HG02588 (cell line): ENCODE measurements around the gene CPM.
"Not testable (repeated sequence)": the region's sequence is repeated elsewhere in the genome, so short reads cannot be mapped to it uniquely, and the experiment has no call there.

Source experiments
- ATAC-seq: cut with Tn5 transposase; IDR thresholded peaks from one replicate; pipeline ENCODE4 v1.9.1; 2021; ENCODE audit warnings: mild to moderate bottlenecking, moderate library complexity; ENCODE audit not compliant: unreplicated experiment

The CPM gene

GRCh38 chr12:68831751-68832503 is 101.0 kb downstream of the CPM start:
- no peak for ATAC-seq

GRCh38 chr12:68831272-68831671 is 101.7 kb downstream of the CPM start:
- no peak for ATAC-seq

- no peak for ATAC-seq
Observed at GRCh38 chr12:68828672-68829068, 104.3 kb downstream of the CPM start.

GRCh38 chr12:68827895-68828671 is 104.9 kb downstream of the CPM start:
- ATAC-seq: no peak

GRCh38 chr12:68825569-68826217 is 107.3 kb downstream of the CPM start:
- ATAC-seq: no peak

GRCh38 chr12:68824597-68825250 is 108.2 kb downstream of the CPM start:
- no peak for ATAC-seq

- no peak for ATAC-seq
Observed at GRCh38 chr12:68824131-68824530, 108.8 kb downstream of the CPM start.

GRCh38 chr12:68823696-68824095 is 109.3 kb downstream of the CPM start:
- ATAC-seq: no peak

GRCh38 chr12:68821357-68822188 is 111.4 kb downstream of the CPM start:
- no peak for ATAC-seq

- ATAC-seq: not testable (repeated sequence)
Observed at GRCh38 chr12:68819481-68819880, 113.5 kb downstream of the CPM start.

GRCh38 chr12:68815928-68816800 is 116.8 kb downstream of the CPM start:
- no peak for ATAC-seq

GRCh38 chr12:68815232-68815927 is 117.6 kb downstream of the CPM start:
- ATAC-seq: no peak

GRCh38 chr12:68814490-68815231 is 118.3 kb downstream of the CPM start:
- no peak for ATAC-seq

GRCh38 chr12:68813242-68813593 is 119.8 kb downstream of the CPM start:
- no peak for ATAC-seq

- ATAC-seq: no peak
Observed at GRCh38 chr12:68812553-68813241, 120.3 kb downstream of the CPM start.

- ATAC-seq: not testable (repeated sequence)
Observed at GRCh38 chr12:68811573-68811972, 121.4 kb downstream of the CPM start.

- ATAC-seq: not testable (repeated sequence)
Observed at GRCh38 chr12:68810027-68810389, 123.0 kb downstream of the CPM start.
